Thoracic aorta (tissue), 2 donors: ENCODE measurements around the gene FHDC1. TPM values are rescaled to one million over a fixed set of nuclear protein-coding genes. Genes with fewer than 3 reads are reported as not detected.

Source experiments
- ATAC-seq: fragments of 150-250 bp; one replicate; pipeline ENCODE4 v1.8.0; 2017; ENCODE audit warnings: low read depth; ENCODE audit not compliant: insufficient number of reproducible peaks, low FRiP score
- DNase-seq: peaks from one replicate; pipeline ENCODE4 v3.0.0-alpha.2; 2020; ENCODE audit warnings: low spot score
- H3K27ac ChIP-seq, 2 donors: fragments of 200-600 bp; sonication (generic); 1 replicate in 1 of 2; 2 replicates in 1 of 2; pipeline ENCODE4 v1.5.1; 2016; ENCODE audit warnings: mild to moderate bottlenecking in 2 of 2, moderate library complexity in 2 of 2
- H3K27me3 ChIP-seq: fragments of 200-600 bp; sonication (generic); replicated peaks from 2 replicates; pipeline ENCODE4 v1.6.0; 2016; ENCODE audit warnings: mild to moderate bottlenecking; ENCODE audit not compliant: insufficient read depth
- H3K36me3 ChIP-seq: fragments of 200-600 bp; sonication (generic); one replicate; pipeline ENCODE4 v1.5.1; 2016
- H3K4me1 ChIP-seq, 2 donors: fragments of 200-600 bp; sonication (generic); 1 replicate in 1 of 2; 2 replicates in 1 of 2; pipeline versions ENCODE4 v1.5.1 to v1.6.0; 2016; ENCODE audit warnings: low read depth in 2 of 2, mild to moderate bottlenecking in 1 of 2; ENCODE audit not compliant: control insufficient read depth in 1 of 2
- H3K4me3 ChIP-seq: fragments of 200-600 bp; sonication (generic); 2 replicates; pipeline ENCODE4 v1.5.1; 2016; ENCODE audit warnings: mild to moderate bottlenecking
- H3K9me3 ChIP-seq: fragments of 200-600 bp; sonication (generic); 2 replicates; pipeline ENCODE4 v1.5.1; 2016
- total RNA-seq, 2 donors: library from RNA; depleted of rRNA; stranded (reverse); fragments of >200 nt; gene quantifications; one replicate each; pipeline versions ENCODE4 v1.1.0 to v1.2.3, GENCODE V29; 2016
- TF ChIP-seq, protein P1 (sequence below): fragments of 200-600 bp; sonication (generic); IDR thresholded peaks from one replicate; pipeline ENCODE4 v1.5.1; 2019; ENCODE audit warnings: antibody characterized with exemption

FHDC1 gene
- total RNA-seq, 2 donors from 2014 or later: 0.27 to 0.35 TPM

DNA sequence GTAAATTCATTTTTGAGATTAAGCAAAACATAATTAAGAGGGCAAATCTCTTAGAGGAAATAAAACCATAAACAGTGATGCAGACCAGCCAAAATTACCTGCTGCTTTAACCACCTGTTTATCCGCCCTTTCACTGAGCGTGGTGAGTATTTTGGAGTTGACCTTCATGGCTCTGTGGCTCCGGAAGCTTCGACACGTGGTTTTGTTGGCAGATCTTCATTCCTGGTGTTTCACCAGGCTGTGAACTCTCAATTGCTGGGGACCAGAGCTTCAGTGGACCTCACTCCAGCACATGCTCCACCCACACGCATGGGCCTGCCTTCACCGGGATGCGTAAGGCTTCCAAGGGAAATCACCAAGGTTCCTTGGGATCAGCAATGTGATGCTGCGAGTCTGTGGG, 83.8 kb downstream of the FHDC1 start:
- TF ChIP-seq, protein P1, sequence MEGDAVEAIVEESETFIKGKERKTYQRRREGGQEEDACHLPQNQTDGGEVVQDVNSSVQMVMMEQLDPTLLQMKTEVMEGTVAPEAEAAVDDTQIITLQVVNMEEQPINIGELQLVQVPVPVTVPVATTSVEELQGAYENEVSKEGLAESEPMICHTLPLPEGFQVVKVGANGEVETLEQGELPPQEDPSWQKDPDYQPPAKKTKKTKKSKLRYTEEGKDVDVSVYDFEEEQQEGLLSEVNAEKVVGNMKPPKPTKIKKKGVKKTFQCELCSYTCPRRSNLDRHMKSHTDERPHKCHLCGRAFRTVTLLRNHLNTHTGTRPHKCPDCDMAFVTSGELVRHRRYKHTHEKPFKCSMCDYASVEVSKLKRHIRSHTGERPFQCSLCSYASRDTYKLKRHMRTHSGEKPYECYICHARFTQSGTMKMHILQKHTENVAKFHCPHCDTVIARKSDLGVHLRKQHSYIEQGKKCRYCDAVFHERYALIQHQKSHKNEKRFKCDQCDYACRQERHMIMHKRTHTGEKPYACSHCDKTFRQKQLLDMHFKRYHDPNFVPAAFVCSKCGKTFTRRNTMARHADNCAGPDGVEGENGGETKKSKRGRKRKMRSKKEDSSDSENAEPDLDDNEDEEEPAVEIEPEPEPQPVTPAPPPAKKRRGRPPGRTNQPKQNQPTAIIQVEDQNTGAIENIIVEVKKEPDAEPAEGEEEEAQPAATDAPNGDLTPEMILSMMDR: no peak
- ATAC-seq: no peak
- Histone ChIP-seq H3K4me3 (no peak overlapping the region), H3K27ac (no peak overlapping the region), H3K4me1 (no peaks in the 10 kb centered on the region), H3K27me3 (no peaks in the 10 kb centered on the region), H3K36me3 (no peaks in the 10 kb centered on the region), H3K9me3 (no peaks in the 10 kb centered on the region)
- DNase-seq: no peak

GRCh38 chr4:153020457-153020856, 84.3 kb downstream of the FHDC1 start:
- Histone ChIP-seq H3K4me1 (no peaks in the 10 kb centered on the region), H3K9me3 (no peaks in the 10 kb centered on the region), H3K4me3 (no peak overlapping the region), H3K27me3 (no peaks in the 10 kb centered on the region), H3K27ac (no peak overlapping the region), H3K36me3 (no peaks in the 10 kb centered on the region)
- ATAC-seq: no peak
- TF ChIP-seq, protein P1: no peak
- no peak for DNase-seq

DNA sequence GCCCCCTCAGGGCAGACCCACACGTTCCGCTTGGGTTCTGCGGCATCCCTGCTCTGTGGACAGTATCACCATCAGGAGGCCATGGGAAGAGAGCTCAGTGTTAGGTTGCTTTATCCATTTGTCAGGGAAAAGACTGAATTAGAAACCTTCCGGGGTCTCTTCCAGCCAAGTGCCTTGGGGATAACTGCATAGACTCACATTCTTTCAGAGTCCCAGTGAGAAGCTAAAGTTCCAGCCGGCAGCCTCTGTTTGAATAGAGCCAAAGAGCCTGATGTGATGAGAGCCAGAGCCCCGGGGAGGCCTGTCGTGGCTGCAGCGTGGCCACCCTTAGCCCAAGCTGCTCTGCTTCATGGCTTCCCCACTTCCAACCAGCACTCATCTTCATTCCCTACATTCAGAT, 85.2 kb downstream of the FHDC1 start:
- no peaks in the 10 kb centered on the region for H3K36me3 ChIP-seq
- no peak overlapping the region for H3K4me3 ChIP-seq
- no peaks in the 10 kb centered on the region for H3K4me1 ChIP-seq
- no peak overlapping the region for H3K27ac ChIP-seq
- TF ChIP-seq, protein P1: no peak
- no peak for ATAC-seq
- no peaks in the 10 kb centered on the region for H3K9me3 ChIP-seq
- H3K27me3 ChIP-seq: no peaks in the 10 kb centered on the region
- DNase-seq: no peak

DNA sequence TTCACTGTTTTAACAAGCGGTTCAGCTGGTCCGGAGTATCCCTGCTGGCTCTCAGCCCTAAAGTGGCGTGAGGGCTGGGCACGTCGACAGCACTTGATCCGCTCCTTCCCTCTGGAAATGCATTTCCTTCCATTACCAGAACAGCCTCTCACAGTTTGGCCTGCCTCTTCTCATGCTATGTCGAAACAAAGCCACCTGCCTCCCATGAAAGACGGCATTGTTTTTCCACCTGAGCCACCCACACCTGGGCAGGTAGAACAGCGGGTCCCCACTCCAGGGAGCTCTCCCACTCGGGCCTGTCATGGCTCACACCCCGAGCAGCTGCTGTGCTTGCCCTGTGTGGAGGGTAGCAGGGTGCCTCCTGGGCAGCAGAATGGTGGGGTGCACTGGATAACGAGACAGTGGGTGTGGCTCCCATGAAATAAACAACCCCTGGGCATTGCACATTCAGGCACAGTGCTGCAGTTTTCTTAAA, 86.2 kb downstream of the FHDC1 start:
- ATAC-seq: no peak
- Histone ChIP-seq H3K27me3 (no peaks in the 10 kb centered on the region), H3K36me3 (no peaks in the 10 kb centered on the region), H3K4me1 (no peaks in the 10 kb centered on the region), H3K9me3 (no peaks in the 10 kb centered on the region), H3K27ac (no peak overlapping the region), H3K4me3 (no peak overlapping the region)
- DNase-seq: no peak
- TF ChIP-seq, protein P1: no peak

DNA sequence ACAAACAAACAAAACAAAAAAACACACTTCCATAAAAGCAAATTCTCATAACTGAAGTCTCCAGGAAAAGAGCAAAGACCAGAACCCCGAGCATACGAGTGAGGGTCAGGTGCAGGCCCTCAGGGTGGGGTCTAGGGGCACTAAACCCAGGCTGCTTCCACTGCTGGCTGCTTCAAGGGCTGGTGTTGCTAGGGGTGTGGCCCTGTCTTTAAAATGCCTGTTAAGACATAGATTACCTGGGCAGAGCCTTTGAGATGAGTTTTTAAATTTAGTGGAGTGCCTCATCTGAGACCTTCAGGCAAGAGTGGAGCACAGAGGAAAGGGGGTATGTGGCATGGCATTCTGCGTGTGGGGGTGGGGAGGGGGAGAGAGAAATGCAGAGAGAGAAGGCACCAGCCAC, 87.0 kb downstream of the FHDC1 start:
- TF ChIP-seq, protein P1: no peak
- no peak overlapping the region for H3K27ac ChIP-seq
- no peaks in the 10 kb centered on the region for H3K9me3 ChIP-seq
- H3K4me3 ChIP-seq: no peak overlapping the region
- H3K4me1 ChIP-seq: no peaks in the 10 kb centered on the region
- H3K27me3 ChIP-seq: no peaks in the 10 kb centered on the region
- DNase-seq: no peak
- H3K36me3 ChIP-seq: no peaks in the 10 kb centered on the region
- no peak for ATAC-seq
